Endothelial cell of umbilical vein (primary cell): ENCODE results near the gene MAN2B2. TPM values are rescaled to one million over a fixed set of nuclear protein-coding genes. Genes with fewer than 3 reads are reported as not detected.

Source experiments
- BruUV-seq: library from RNA; stranded (reverse); fragments of 400-500 nt; replicated peaks from 2 replicates; lab custom pipeline; 2021; lab: Mats Ljungman, UMichigan
- CTCF ChIA-PET: fragments of 300-600, 350-600 bp; sonication (Branson Sonifier 250); formaldehyde crosslinking; loops from one replicate; lab custom pipeline; 2021; ENCODE audit warnings: antibody characterized with exemption, inconsistent platforms; lab: Charles Lee
- POLR2A ChIA-PET: fragments of 300-600, 350-600 bp; sonication (Branson Sonifier 250); formaldehyde crosslinking; loops from one replicate; lab custom pipeline; 2021; ENCODE audit warnings: antibody characterized with exemption, inconsistent platforms; lab: Charles Lee
- DNase-seq: peaks from one replicate; pipeline ENCODE4 v3.0.0-alpha.2; 2011; ENCODE audit warnings: low read depth, low spot score
- FAIRE-seq: peaks from 2 replicates; lab custom pipeline; 2011; peaks lifted over from hg19 to GRCh38; lab: Jason Lieb, UNC
- H2AFZ ChIP-seq: 2 replicates; pipeline ENCODE4 v1.6.0; 2012; ENCODE audit warnings: low read depth, low read length, control low read depth, inconsistent platforms
- H3K27ac ChIP-seq: 2 replicates; pipeline ENCODE4 v1.5.1; 2011; ENCODE audit warnings: low read depth, mild to moderate bottlenecking, control low read depth, low read length, moderate library complexity; ENCODE audit not compliant: insufficient read depth
- H3K27me3 ChIP-seq, 2 experiments: 2 replicates each; pipeline versions ENCODE4 v1.6.0 to v1.6.1; 2011; ENCODE audit warnings: low read length in 2 of 2, mixed read lengths in 1 of 2; ENCODE audit not compliant: control insufficient read depth in 2 of 2, insufficient read depth in 2 of 2
- H3K36me3 ChIP-seq, 2 experiments: 2 replicates in 1 of 2; 3 replicates in 1 of 2; pipeline ENCODE4 v1.5.1; 2011; ENCODE audit warnings: low read length in 2 of 2, mild to moderate bottlenecking in 1 of 2, moderate library complexity in 1 of 2; ENCODE audit not compliant: control insufficient read depth in 2 of 2, insufficient read depth in 2 of 2; ENCODE audit errors: extremely low read depth in 1 of 2
- H3K4me1 ChIP-seq: 3 replicates; pipeline ENCODE4 v1.5.1; 2011; ENCODE audit warnings: mild to moderate bottlenecking, low read length; ENCODE audit not compliant: control insufficient read depth, insufficient read depth; ENCODE audit errors: extremely low read depth
- H3K4me2 ChIP-seq: 2 replicates; pipeline ENCODE4 v1.6.1; 2011; ENCODE audit warnings: low read length, control low read depth, mixed read lengths; ENCODE audit not compliant: insufficient read depth
- H3K4me3 ChIP-seq, 3 experiments: fragments of 200-600 bp in 1 of 3; sonication (generic), shearing (Covaris generic) in 1 of 3; replicated peaks in 1 of 3; 2 replicates each; pipeline ENCODE4 v1.5.1; 2011 to 2016; ENCODE audit warnings: control low read depth in 3 of 3, low read length in 3 of 3, mild to moderate bottlenecking in 2 of 3, inconsistent platforms in 1 of 3, low read depth in 1 of 3, moderate library complexity in 1 of 3; ENCODE audit not compliant: insufficient read depth in 1 of 3
- H3K79me2 ChIP-seq: 2 replicates; pipeline ENCODE4 v1.6.0; 2012; ENCODE audit warnings: low read length, inconsistent platforms; ENCODE audit not compliant: control insufficient read depth, insufficient read depth
- H3K9ac ChIP-seq: replicated peaks from 2 replicates; pipeline ENCODE3; 2011; ENCODE audit warnings: low read length, control low read depth; ENCODE audit not compliant: insufficient read depth; ENCODE audit errors: extremely low read depth
- H3K9me1 ChIP-seq: replicated peaks from 3 replicates; pipeline ENCODE4 v1.6.0; 2011; ENCODE audit warnings: mild to moderate bottlenecking, low read length; ENCODE audit not compliant: control insufficient read depth, insufficient read depth; ENCODE audit errors: extremely low read depth
- H3K9me3 ChIP-seq: replicated peaks from 2 replicates; pipeline ENCODE4 v1.5.1; 2012; ENCODE audit warnings: low read length, inconsistent platforms; ENCODE audit not compliant: control insufficient read depth, insufficient read depth
- H4K20me1 ChIP-seq: replicated peaks from 2 replicates; pipeline ENCODE3; 2011; ENCODE audit warnings: mild to moderate bottlenecking, low read length; ENCODE audit not compliant: control insufficient read depth, insufficient read depth; ENCODE audit errors: extremely low read depth
- FOS ChIP-seq: IDR thresholded peaks from 2 replicates; pipeline ENCODE4 v1.6.1; 2011; ENCODE audit warnings: mild to moderate bottlenecking, low read length, moderate library complexity, borderline replicate concordance; ENCODE audit not compliant: insufficient read depth
- GATA2 ChIP-seq: IDR thresholded peaks from 2 replicates; pipeline ENCODE4 v1.7.0; 2011; ENCODE audit warnings: low read depth, mild to moderate bottlenecking, moderate library complexity, mixed read lengths, low read length; ENCODE audit not compliant: insufficient read length, insufficient read depth
- POLR2A ChIP-seq: IDR thresholded peaks from 2 replicates; pipeline ENCODE4 v1.6.1; 2012; ENCODE audit warnings: low read depth, mild to moderate bottlenecking, control low read depth, low read length
- POLR2AphosphoS5 ChIP-seq: IDR thresholded peaks from 2 replicates; pipeline ENCODE4 v1.6.1; 2012; ENCODE audit warnings: low read depth, mild to moderate bottlenecking, control low read depth, low read length, moderate library complexity; ENCODE audit not compliant: insufficient read depth
- dilution Hi-C: fragments of 300-500 bp; cut with MboI; formaldehyde crosslinking; loops from one replicate; pipeline ENCODE4 v1.15.0; 2019; ENCODE audit warnings: low sequenced_read_pairs; ENCODE audit not compliant: extremely low pct_ligation_motif_present
- intact Hi-C: fragments of 100-400 bp; cut with micrococcal nuclease; formaldehyde crosslinking; loops from one replicate; pipeline ENCODE4 v1.10.0; 2022
- polyA plus RNA-seq, 4 experiments: library from polyadenylated mRNA; depleted of rRNA in 3 of 4; stranded (reverse) in 3 of 4; unstranded in 1 of 4; fragments of >200 nt; gene quantifications; 2 replicates each; pipeline versions ENCODE4 v1.2.1 to v1.2.3, GENCODE V29; 2011 to 2012; ENCODE audit warnings: missing spikeins in 1 of 4
- total RNA-seq: library from RNA; stranded (reverse); gene quantifications from 2 replicates; pipeline ENCODE4 v1.2.3, GENCODE V29; 2021
- TF ChIP-seq, protein P1 (sequence below), 2 donors: IDR thresholded peaks; 1 replicate in 1 of 2; 2 replicates in 1 of 2; pipeline ENCODE4 v1.5.1; 2011; ENCODE audit warnings: low read length in 2 of 2, mild to moderate bottlenecking in 2 of 2, moderate library complexity in 2 of 2, control low read depth in 1 of 2, inconsistent platforms in 1 of 2, low read depth in 1 of 2; ENCODE audit not compliant: insufficient read depth in 1 of 2; ENCODE audit errors: extremely low read depth in 1 of 2
- TF ChIP-seq, protein P2 (sequence below): IDR thresholded peaks from 2 replicates; pipeline ENCODE4 v1.6.1; 2011; ENCODE audit not compliant: insufficient read depth, insufficient read length

Gene MAN2B2
- total and polyA plus RNA-seq, 2 donors (not counting 3 experiments of a cell fraction or from before 2014, with no cell fraction given), result 15.7 to 25.1 TPM

- no peak overlapping the region for H3K4me3 ChIP-seq
- H3K4me2 ChIP-seq, result no peak overlapping the region
- no peak overlapping the region for H3K9ac ChIP-seq
- H3K27ac ChIP-seq, result no peak overlapping the region
- BruUV-seq, result no TSS peak
- ChIA-PET POLR2A (no interaction called here), CTCF (no interaction called here)
- no peaks in the 10 kb centered on the region for H3K79me2 ChIP-seq
- dilution Hi-C loops (no loop called here), intact Hi-C loops (no loop called here)
- H3K36me3 ChIP-seq, result peaks cover 0 to 3% of the 10 kb centered on the region in 2 experiments
- no peaks in the 10 kb centered on the region for H3K9me1 ChIP-seq
- no peaks in the 10 kb centered on the region for H3K9me3 ChIP-seq
- DNase-seq (no peak), FAIRE-seq (no peak)
- H2AFZ ChIP-seq, result no peak overlapping the region
- no peaks in the 10 kb centered on the region for H3K27me3 ChIP-seq
- no peak for TF ChIP-seq POLR2AphosphoS5
- TF ChIP-seq FOS, result no peak
- TF ChIP-seq, protein P1, sequence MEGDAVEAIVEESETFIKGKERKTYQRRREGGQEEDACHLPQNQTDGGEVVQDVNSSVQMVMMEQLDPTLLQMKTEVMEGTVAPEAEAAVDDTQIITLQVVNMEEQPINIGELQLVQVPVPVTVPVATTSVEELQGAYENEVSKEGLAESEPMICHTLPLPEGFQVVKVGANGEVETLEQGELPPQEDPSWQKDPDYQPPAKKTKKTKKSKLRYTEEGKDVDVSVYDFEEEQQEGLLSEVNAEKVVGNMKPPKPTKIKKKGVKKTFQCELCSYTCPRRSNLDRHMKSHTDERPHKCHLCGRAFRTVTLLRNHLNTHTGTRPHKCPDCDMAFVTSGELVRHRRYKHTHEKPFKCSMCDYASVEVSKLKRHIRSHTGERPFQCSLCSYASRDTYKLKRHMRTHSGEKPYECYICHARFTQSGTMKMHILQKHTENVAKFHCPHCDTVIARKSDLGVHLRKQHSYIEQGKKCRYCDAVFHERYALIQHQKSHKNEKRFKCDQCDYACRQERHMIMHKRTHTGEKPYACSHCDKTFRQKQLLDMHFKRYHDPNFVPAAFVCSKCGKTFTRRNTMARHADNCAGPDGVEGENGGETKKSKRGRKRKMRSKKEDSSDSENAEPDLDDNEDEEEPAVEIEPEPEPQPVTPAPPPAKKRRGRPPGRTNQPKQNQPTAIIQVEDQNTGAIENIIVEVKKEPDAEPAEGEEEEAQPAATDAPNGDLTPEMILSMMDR (IDR thresholded peaks at IDR 0.05; ENCODE audit: extremely low read depth in 1 of 2, insufficient read depth in 1 of 2, low read depth in 1 of 2, low read length in 2 of 2), result no peak
- no peak for TF ChIP-seq POLR2A
- TF ChIP-seq, protein P2, sequence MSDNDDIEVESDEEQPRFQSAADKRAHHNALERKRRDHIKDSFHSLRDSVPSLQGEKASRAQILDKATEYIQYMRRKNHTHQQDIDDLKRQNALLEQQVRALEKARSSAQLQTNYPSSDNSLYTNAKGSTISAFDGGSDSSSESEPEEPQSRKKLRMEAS, result no peak
- TF ChIP-seq GATA2, result no peak
- no peaks in the 10 kb centered on the region for H4K20me1 ChIP-seq
- no peaks in the 10 kb centered on the region for H3K4me1 ChIP-seq
These were observed 26.8 kb downstream of the MAN2B2 start for GRCh38 chr4:6601661-6602250.
